GM10847 (cell line): ENCODE measurements around the gene ANKRD31.

Experiments
- POLR2A ChIP-seq: IDR thresholded peaks from 2 replicates; pipeline ENCODE4 v1.6.1; 2011; ENCODE audit not compliant: insufficient read length; ENCODE audit errors: extremely low read depth

ANKRD31 gene

DNA sequence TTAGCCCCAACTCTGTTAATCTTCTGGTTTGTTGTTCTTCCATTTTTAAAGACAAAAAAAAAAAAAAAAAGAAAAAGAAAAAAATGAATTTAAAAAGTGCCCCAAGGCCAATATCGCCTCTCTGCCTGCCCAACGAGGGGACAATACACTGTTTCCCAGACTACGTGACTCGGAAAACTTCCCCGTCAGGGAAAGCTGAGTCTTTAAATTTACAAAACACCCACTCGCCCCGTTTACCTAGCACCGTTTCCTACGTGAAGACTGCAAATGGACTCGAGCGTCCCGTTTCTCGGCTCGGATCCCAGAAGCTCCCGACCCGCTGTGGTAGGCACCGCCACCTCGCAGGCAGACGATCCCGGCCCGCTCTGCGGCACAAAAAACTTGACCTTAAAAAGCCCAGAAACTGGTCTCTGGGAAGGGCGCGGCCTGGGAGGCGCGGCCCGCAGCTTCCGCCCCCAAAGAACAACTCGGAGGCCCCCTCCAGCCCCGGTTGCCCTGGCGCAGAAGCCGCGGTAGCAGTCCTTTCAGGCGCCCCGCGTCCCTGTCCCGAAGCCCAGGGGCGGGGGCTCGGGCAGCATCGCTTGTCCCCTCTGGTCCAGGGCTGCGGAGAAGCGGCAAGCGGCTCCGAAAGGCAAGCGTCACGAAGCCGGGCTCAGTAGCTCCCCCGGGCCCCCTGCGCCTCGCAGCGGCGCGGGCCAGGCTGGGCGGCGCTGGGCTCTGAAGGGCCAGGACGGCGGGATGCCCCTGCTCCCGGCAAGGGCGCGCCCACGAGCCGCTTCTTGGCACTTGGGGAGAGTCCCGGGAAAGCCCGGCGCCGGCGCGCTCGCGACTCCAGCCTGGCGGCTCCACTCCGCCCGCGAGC, 184.3 kb downstream of the ANKRD31 start, which contains the start of gene GCNT4:
Gene GCNT4 (minus strand): TSS at position 367 of the 862 bp plus-strand sequence. CDS start 22,521 bp downstream, outside the sequence.
- TF ChIP-seq POLR2A = no peak

- no peak for TF ChIP-seq POLR2A
These were observed 185.4 kb downstream of the ANKRD31 start for GRCh38 chr5:75051217-75051751.

DNA sequence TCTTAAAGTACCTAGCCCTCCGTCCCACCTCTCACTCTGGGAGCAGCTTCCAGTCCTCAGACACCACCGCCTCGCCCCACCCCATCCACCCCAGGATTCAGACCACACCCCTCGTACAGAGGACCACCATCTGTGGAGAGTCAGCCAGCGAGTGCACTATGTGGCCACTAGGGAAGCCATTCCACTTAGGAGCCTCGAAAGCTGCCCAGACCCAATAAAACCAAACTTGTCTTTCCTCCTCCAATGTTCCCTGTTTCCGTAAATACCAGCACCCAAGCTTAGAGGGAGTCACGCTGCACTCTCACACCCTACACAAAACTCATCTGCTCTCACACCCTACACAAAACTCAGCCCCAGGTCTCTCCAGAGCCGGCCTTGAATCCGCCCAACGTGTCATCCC, 186.3 kb downstream of the ANKRD31 start:
- no peak for TF ChIP-seq POLR2A

DNA sequence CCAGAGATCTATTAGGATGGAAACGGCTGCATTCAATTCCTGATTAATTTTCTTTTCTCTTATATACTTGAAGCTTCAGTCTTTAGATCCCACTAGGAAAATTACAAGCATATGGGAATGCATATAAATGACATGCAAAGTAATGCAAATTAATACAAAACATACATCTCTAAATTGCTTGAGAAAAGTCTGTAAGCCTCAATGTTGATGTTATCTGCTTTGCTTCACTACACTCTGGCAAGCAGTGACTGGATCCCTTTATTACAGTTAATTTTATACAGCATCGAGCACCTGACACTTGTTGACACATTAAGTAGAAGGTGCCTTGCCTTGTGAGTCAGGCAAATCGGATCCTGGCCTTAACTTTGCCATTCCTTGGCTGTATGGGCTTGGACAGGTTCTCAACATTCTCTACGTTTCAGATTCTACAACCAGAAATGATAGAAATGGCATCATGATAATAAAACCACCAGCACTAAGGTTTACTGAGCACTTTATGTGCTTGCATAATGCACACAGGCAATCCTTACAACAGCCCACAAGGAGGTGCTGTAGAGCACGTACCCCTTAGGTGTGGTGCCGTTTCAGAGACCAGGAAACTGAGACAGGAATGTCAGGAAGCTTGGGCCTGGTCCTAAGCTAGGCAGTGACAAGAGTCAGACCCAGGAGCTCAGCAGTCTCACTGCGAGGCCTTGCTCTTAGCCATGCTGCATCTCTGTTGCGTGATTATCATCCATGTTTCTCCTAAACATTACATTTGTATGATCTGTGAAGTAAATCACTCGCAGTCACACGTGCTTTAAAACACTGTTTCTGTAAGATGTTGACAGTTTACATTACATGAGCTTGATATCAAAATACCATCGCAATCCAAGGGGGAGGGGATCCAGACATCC, 187.0 kb downstream of the ANKRD31 start:
- TF ChIP-seq POLR2A = no peak

DNA sequence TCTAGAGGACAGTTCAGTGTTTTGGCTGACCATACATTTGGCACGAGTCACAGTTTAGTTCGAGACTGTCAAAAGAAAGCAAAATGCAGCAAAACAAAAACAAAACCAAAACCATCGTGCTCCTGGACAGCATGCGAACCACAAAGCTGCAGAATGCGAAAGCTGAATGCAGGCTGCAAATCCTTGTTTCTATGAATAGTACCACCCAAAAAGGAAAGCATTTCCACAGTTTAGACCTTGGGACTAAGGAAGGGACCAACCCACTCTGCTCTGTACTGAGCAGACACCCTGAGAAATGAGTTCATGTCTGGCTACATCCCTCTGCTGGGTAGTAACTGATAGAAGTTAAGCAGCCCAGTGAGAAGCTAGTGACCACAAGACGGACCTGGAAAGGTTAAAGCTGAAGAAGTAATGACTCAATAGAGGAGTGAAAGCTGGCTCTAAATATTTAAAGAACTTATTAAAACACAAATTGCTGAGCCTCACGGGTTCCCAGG, 188.2 kb downstream of the ANKRD31 start:
- no peak for TF ChIP-seq POLR2A

- TF ChIP-seq POLR2A = no peak
These were observed 189.3 kb downstream of the ANKRD31 start for GRCh38 chr5:75047356-75047755.

DNA sequence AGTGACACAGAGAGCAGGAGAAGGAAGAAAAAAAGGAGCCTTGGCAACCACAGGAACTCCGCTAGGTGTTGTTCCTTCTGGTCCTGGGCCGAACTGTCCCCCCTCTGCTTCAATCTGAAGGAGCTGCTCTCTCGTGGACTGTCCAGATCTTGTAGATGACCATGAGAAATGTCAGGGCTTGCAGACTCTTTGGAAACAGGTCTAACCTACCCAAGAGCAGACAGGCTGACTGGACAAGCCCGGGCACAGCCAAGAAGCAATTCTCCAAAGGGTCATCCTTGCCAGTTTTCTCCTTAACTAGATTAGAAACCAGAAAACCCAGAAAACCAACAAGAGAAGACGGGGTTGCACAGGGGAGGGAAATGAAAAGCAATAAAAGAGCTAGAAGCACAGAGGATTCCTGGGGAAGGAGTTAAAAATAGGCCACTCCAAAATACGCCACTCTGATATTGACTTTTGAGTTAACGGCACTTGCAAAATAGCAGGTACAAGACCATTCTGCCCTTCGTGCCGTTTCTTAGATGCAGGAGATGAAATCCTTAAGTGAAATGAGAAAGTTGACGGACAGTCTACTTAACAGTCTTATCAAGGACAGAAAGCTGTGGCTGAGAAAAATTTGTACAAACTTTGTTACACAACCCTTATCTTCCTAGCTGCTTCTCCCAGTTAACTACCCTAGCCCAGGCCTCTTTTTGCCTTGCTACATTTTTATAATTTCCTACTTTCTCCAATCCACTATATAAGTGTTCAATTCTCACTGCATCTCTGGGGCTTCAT, 190.1 kb downstream of the ANKRD31 start:
- no peak for TF ChIP-seq POLR2A

DNA sequence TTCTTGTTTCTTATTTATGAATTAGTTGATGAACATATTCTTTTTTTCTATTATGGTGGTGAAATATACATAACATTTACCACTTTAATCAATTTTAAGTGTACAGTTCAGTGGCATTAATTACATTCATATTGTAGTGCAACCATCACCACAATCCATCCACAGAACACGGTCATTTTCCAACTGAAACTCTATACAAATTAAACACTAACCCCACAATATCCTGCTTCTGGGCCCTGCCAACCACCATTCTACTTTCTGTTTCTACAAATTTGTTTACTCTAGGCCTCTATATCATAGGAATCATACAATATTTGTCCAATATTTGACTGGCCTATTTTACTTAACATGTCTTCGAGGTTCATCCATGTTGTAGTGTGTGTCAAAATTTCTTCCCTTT, 191.6 kb downstream of the ANKRD31 start:
- TF ChIP-seq POLR2A = no peak

GRCh38 chr5:75044406-75044805, 192.3 kb downstream of the ANKRD31 start:
- TF ChIP-seq POLR2A = no peak

DNA sequence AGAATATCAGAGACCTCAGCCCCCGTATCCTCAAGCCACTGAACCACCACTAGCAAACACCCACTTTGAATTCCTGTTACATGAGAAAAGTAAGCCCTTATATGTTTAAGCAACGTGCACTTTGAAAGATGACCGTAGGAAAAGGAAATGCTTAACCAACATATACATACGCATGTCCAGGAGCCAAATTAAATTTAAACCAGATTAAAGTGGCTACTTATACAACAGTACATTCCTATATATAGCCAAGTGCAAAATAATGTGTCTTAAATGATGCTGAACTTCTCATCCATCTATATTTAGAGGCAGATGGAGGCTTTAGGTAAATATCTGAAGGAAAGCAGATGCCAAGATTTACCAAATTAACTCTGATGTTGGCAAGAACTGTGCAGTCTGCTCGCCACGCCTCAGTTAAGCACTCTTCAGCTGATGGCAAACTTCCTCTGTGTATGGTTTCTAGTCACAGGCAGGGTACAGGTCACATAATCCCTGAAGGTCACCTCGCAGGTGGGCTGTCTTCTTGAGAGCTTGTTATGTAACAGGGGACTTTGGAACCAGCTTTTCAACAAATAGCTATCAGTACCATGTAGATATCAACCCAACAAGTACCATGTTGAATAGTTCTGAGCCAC, 192.9 kb downstream of the ANKRD31 start:
- no peak for TF ChIP-seq POLR2A

DNA sequence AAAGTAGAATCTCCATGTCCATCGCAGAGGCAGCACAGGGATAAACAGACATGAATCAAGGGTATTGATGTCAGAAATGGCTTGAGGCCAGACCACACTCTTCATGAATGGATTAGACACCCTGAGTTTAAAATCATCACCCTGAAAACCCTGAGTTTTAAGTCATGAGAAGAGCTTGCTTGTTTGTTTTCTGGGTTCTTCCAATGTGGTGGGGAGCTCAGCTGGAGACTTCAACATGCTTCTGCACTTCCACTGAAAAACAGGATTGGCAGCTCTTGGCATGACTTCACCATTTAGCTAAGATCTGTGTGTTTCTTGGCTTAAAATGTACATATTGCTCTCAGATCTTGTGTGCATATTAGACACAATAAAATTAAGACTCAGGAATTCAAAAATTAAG, 194.2 kb downstream of the ANKRD31 start:
- no peak for TF ChIP-seq POLR2A

GRCh38 chr5:75040973-75041372, 195.7 kb downstream of the ANKRD31 start:
- TF ChIP-seq POLR2A = no peak

GRCh38 chr5:75037106-75037505, 199.6 kb downstream of the ANKRD31 start:
- no peak for TF ChIP-seq POLR2A

GRCh38 chr5:75034137-75034739, 202.4 kb downstream of the ANKRD31 start:
- no peak for TF ChIP-seq POLR2A
